ENCODE results near the gene IL12B.
"Not testable (repeated sequence)": the region's sequence is repeated elsewhere in the genome, so short reads cannot be mapped to it uniquely, and the experiment has no call there.

IL12B gene

GRCh38 chr5:159362220-159362619, 31.9 kb upstream of the IL12B start:
- Histone ChIP-seq H4K20me1 (ENCODE audit: low read depth, low read length) (no peaks in the 10 kb centered on the region), H3K36me3 (ENCODE audit: low read length) (no peaks in the 10 kb centered on the region), H3K27me3 (ENCODE audit: low read length) (no peaks in the 10 kb centered on the region), H3F3A (ENCODE audit: insufficient read depth) (no peaks in the 10 kb centered on the region), H3K79me2 (ENCODE audit: insufficient read depth, low read length) (no peaks in the 10 kb centered on the region), H3K9me3 (ENCODE audit: insufficient read depth, low read length) (no peaks in the 10 kb centered on the region), H3K4me2 (ENCODE audit: low read depth, low read length, poor library complexity, severe bottlenecking) (no peak overlapping the region), H2AFZ (ENCODE audit: low read depth, low read length, severe bottlenecking) (no peak overlapping the region), H3K27ac (ENCODE audit: low read depth, low read length) (no peak overlapping the region), H3K9ac (ENCODE audit: low read length) (no peak overlapping the region), H3K9me2 (replicated peaks; ENCODE audit: insufficient read depth, low read length) (no peaks in the 10 kb centered on the region), H3K4me3 (ENCODE audit: insufficient read depth, low read length, poor library complexity, severe bottlenecking) (no peak overlapping the region)
- TF ChIP-seq CTCF (IDR thresholded peaks at IDR 0.05; ENCODE audit: insufficient read depth, low read length, poor library complexity, severe bottlenecking) (no peak), EZH2phosphoT487 (conservative IDR thresholded peaks at IDR 0.05; ENCODE audit: low read length) (no peak)

- H4K20me1 ChIP-seq (ENCODE audit: low read depth, low read length); H3K4me2 ChIP-seq (ENCODE audit: low read depth, low read length, poor library complexity, severe bottlenecking); H3K9me3 ChIP-seq (ENCODE audit: insufficient read depth, low read length); H3K9me2 ChIP-seq (replicated peaks; ENCODE audit: insufficient read depth, low read length); H3K9ac ChIP-seq (ENCODE audit: low read length); H3K27ac ChIP-seq (ENCODE audit: low read depth, low read length); H3K36me3 ChIP-seq (ENCODE audit: low read length); H3F3A ChIP-seq (ENCODE audit: insufficient read depth); H3K27me3 ChIP-seq (ENCODE audit: low read length); H3K4me3 ChIP-seq (ENCODE audit: insufficient read depth, low read length, poor library complexity, severe bottlenecking); H3K79me2 ChIP-seq (ENCODE audit: insufficient read depth, low read length); H2AFZ ChIP-seq (ENCODE audit: low read depth, low read length, severe bottlenecking): not testable (repeated sequence)
Observed at GRCh38 chr5:159359871-159360270, 29.6 kb upstream of the IL12B start.

GRCh38 chr5:159359408-159359807, 29.1 kb upstream of the IL12B start:
- no peak overlapping the region for H3K4me2 ChIP-seq (ENCODE audit: low read depth, low read length, poor library complexity, severe bottlenecking)
- H3K4me3 ChIP-seq (ENCODE audit: insufficient read depth, low read length, poor library complexity, severe bottlenecking), result no peak overlapping the region
- H3K9me2 ChIP-seq (replicated peaks; ENCODE audit: insufficient read depth, low read length), result no peaks in the 10 kb centered on the region
- H3K27me3 ChIP-seq (ENCODE audit: low read length), result no peaks in the 10 kb centered on the region
- H3K27ac ChIP-seq (ENCODE audit: low read depth, low read length), result no peak overlapping the region
- H2AFZ ChIP-seq (ENCODE audit: low read depth, low read length, severe bottlenecking), result no peak overlapping the region
- H3K79me2 ChIP-seq (ENCODE audit: insufficient read depth, low read length), result no peaks in the 10 kb centered on the region
- TF ChIP-seq CTCF (IDR thresholded peaks at IDR 0.05; ENCODE audit: insufficient read depth, low read length, poor library complexity, severe bottlenecking) (no peak), EZH2phosphoT487 (conservative IDR thresholded peaks at IDR 0.05; ENCODE audit: low read length) (no peak)
- H4K20me1 ChIP-seq (ENCODE audit: low read depth, low read length), result no peaks in the 10 kb centered on the region
- no peaks in the 10 kb centered on the region for H3K36me3 ChIP-seq (ENCODE audit: low read length)
- no peaks in the 10 kb centered on the region for H3K9me3 ChIP-seq (ENCODE audit: insufficient read depth, low read length)
- H3K9ac ChIP-seq (ENCODE audit: low read length), result no peak overlapping the region
- no peaks in the 10 kb centered on the region for H3F3A ChIP-seq (ENCODE audit: insufficient read depth)

- Histone ChIP-seq H3K79me2 (ENCODE audit: insufficient read depth, low read length) (no peaks in the 10 kb centered on the region), H3K9me2 (replicated peaks; ENCODE audit: insufficient read depth, low read length) (no peaks in the 10 kb centered on the region), H3K36me3 (ENCODE audit: low read length) (no peaks in the 10 kb centered on the region), H2AFZ (ENCODE audit: low read depth, low read length, severe bottlenecking) (no peak overlapping the region), H3K9me3 (ENCODE audit: insufficient read depth, low read length) (no peaks in the 10 kb centered on the region), H3K27ac (ENCODE audit: low read depth, low read length) (no peak overlapping the region), H3K4me3 (ENCODE audit: insufficient read depth, low read length, poor library complexity, severe bottlenecking) (no peak overlapping the region), H4K20me1 (ENCODE audit: low read depth, low read length) (no peaks in the 10 kb centered on the region), H3F3A (ENCODE audit: insufficient read depth) (no peaks in the 10 kb centered on the region), H3K4me2 (ENCODE audit: low read depth, low read length, poor library complexity, severe bottlenecking) (no peak overlapping the region), H3K27me3 (ENCODE audit: low read length) (no peaks in the 10 kb centered on the region), H3K9ac (ENCODE audit: low read length) (no peak overlapping the region)
- TF ChIP-seq EZH2phosphoT487 (conservative IDR thresholded peaks at IDR 0.05; ENCODE audit: low read length) (no peak), CTCF (IDR thresholded peaks at IDR 0.05; ENCODE audit: insufficient read depth, low read length, poor library complexity, severe bottlenecking) (no peak)
Observed at GRCh38 chr5:159353661-159354252, 23.5 kb upstream of the IL12B start.

- not testable (repeated sequence) for H3K9me2 ChIP-seq (replicated peaks; ENCODE audit: insufficient read depth, low read length); H4K20me1 ChIP-seq (ENCODE audit: low read depth, low read length); H3K27ac ChIP-seq (ENCODE audit: low read depth, low read length); H3F3A ChIP-seq (ENCODE audit: insufficient read depth); H3K4me3 ChIP-seq (ENCODE audit: insufficient read depth, low read length, poor library complexity, severe bottlenecking); H3K4me2 ChIP-seq (ENCODE audit: low read depth, low read length, poor library complexity, severe bottlenecking); H3K9me3 ChIP-seq (ENCODE audit: insufficient read depth, low read length); H3K36me3 ChIP-seq (ENCODE audit: low read length); H3K79me2 ChIP-seq (ENCODE audit: insufficient read depth, low read length); H3K27me3 ChIP-seq (ENCODE audit: low read length); H2AFZ ChIP-seq (ENCODE audit: low read depth, low read length, severe bottlenecking); H3K9ac ChIP-seq (ENCODE audit: low read length)
Observed at GRCh38 chr5:159350644-159351043, 20.4 kb upstream of the IL12B start.

GRCh38 chr5:159350216-159350615, 19.9 kb upstream of the IL12B start:
- H3K4me2 ChIP-seq (ENCODE audit: low read depth, low read length, poor library complexity, severe bottlenecking); H3K9ac ChIP-seq (ENCODE audit: low read length): not testable (repeated sequence)

More at GRCh38 chr5:159350216-159350615, 19.9 kb upstream of the IL12B start:
- H3K27ac ChIP-seq (ENCODE audit: low read depth, low read length); H3K36me3 ChIP-seq (ENCODE audit: low read length); H2AFZ ChIP-seq (ENCODE audit: low read depth, low read length, severe bottlenecking); H3K4me3 ChIP-seq (ENCODE audit: insufficient read depth, low read length, poor library complexity, severe bottlenecking); H4K20me1 ChIP-seq (ENCODE audit: low read depth, low read length); H3K27me3 ChIP-seq (ENCODE audit: low read length); H3K9me3 ChIP-seq (ENCODE audit: insufficient read depth, low read length); H3F3A ChIP-seq (ENCODE audit: insufficient read depth); H3K79me2 ChIP-seq (ENCODE audit: insufficient read depth, low read length); H3K9me2 ChIP-seq (replicated peaks; ENCODE audit: insufficient read depth, low read length): not testable (repeated sequence)
